A673 (cell line): ENCODE results near the gene SPNS2.

Experiments
- EZH2 ChIP-seq: fragments of 200-600 bp; sonication (generic); IDR thresholded peaks from 2 replicates; pipeline ENCODE4 v1.6.1; 2017; ENCODE audit warnings: borderline replicate concordance, low read depth, mild to moderate bottlenecking, mixed read lengths, antibody characterized with exemption, low read length; ENCODE audit not compliant: poor library complexity, severe bottlenecking
- TF ChIP-seq, protein P1 (sequence below): fragments of 300-800, 200-600 bp; sonication (generic); conservative IDR thresholded peaks from 2 replicates; pipeline ENCODE4 v1.5.1; 2017; ENCODE audit warnings: low read depth, mild to moderate bottlenecking, antibody characterized with exemption, low read length, moderate library complexity, mixed read lengths

DNA sequence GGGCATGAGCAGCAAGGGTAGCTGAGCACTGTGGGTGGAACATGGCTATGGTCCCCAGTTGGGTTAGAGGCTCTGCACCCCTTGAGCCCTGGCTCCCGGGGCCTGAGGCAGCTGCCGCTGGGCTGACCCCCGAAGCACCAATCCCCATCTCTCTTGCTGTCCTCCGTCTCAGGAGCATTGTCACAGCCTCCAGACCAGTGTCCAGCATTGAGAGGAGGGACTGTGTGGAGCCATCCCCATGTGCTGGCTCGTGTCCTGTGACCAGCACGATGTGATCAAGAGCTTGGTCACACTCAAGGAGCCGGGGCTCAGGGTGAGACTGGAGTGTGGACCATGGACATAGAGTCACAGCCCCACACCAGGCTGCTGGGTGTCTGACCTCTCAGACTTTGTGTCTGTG lies 88.5 kb downstream of the SPNS2 start:
- TF ChIP-seq, protein P1, sequence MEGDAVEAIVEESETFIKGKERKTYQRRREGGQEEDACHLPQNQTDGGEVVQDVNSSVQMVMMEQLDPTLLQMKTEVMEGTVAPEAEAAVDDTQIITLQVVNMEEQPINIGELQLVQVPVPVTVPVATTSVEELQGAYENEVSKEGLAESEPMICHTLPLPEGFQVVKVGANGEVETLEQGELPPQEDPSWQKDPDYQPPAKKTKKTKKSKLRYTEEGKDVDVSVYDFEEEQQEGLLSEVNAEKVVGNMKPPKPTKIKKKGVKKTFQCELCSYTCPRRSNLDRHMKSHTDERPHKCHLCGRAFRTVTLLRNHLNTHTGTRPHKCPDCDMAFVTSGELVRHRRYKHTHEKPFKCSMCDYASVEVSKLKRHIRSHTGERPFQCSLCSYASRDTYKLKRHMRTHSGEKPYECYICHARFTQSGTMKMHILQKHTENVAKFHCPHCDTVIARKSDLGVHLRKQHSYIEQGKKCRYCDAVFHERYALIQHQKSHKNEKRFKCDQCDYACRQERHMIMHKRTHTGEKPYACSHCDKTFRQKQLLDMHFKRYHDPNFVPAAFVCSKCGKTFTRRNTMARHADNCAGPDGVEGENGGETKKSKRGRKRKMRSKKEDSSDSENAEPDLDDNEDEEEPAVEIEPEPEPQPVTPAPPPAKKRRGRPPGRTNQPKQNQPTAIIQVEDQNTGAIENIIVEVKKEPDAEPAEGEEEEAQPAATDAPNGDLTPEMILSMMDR, result no peak
- no peak for TF ChIP-seq EZH2
